HepG2 (cell line): ENCODE data around the gene JOSD2. TPM values are rescaled to one million over a fixed set of nuclear protein-coding genes. Genes with fewer than 3 reads are reported as not detected.

Source experiments
- MLXIP ChIP-seq: sonication (generic); formaldehyde crosslinking; IDR thresholded peaks from 2 replicates; pipeline ENCODE4 v1.9.0; 2021; ENCODE audit warnings: missing genetic modification reagents, borderline replicate concordance
- ZNF34 ChIP-seq: sonication (generic); formaldehyde crosslinking; IDR thresholded peaks from 2 replicates; pipeline ENCODE4 v1.4.0; 2020; ENCODE audit warnings: mild to moderate bottlenecking, missing genetic modification reagents, borderline replicate concordance
- ZNF646 ChIP-seq: sonication (generic); formaldehyde crosslinking; IDR thresholded peaks from 2 replicates; pipeline ENCODE4 v1.9.0; 2021; ENCODE audit warnings: mild to moderate bottlenecking, missing genetic modification reagents
- ZNF720 ChIP-seq: sonication (generic); formaldehyde crosslinking; IDR thresholded peaks from 2 replicates; pipeline ENCODE4 v1.4.0; 2020; ENCODE audit warnings: missing genetic modification reagents
- polyA plus RNA-seq, 8 experiments: library from polyadenylated mRNA; depleted of rRNA in 3 of 8; stranded (reverse) in 7 of 8; unstranded in 1 of 8; fragments of >200 nt; fragmentation: Illumina TruSeq in 4 of 8; extraction: Trizol in 4 of 8; gene quantifications; 2 replicates each; pipeline versions ENCODE4 v1.2.1 to v1.2.3, GENCODE V29; 2011 to 2016; ENCODE audit warnings: low read depth in 4 of 8, missing spikeins in 1 of 8, mixed read lengths in 1 of 8; ENCODE audit not compliant: insufficient read depth in 1 of 8
- total RNA-seq, 5 experiments: library from RNA; depleted of rRNA; stranded (reverse); fragments of >200 nt; fragmentation: Illumina TruSeq; extraction: Trizol; gene quantifications; 2 replicates each; pipeline ENCODE4 v1.2.3, GENCODE V29; 2016; ENCODE audit warnings: low read depth in 1 of 5

The JOSD2 gene
- total and polyA plus RNA-seq, 2 of the 13 experiments (the other 11 are each of a cell fraction or from before 2014, with no cell fraction given) = 2.0 to 4.1 TPM

GRCh38 chr19:50497022-50497405 is 14.0 kb downstream of the JOSD2 start (continued):
- no peak for TF ChIP-seq ZNF646 (CRISPR knock-in tag)
- TF ChIP-seq ZNF34 (CRISPR knock-in tag) = no peak
- no peak for TF ChIP-seq ZNF720 (CRISPR knock-in tag)
- TF ChIP-seq MLXIP (CRISPR knock-in tag) = no peak
